SK-N-SH (cell line): ENCODE measurements around the gene MEX3A. TPM values are rescaled to one million over a fixed set of nuclear protein-coding genes. Genes with fewer than 3 reads are reported as not detected.

Experiments used
- CTCF ChIA-PET: fragments of 300-600, 350-600 bp; formaldehyde crosslinking; extraction: SDS; loops from one replicate; lab custom pipeline; 2021; lab: Yijun Ruan, JAX
- POLR2A ChIA-PET: fragments of 350-600 bp; sonication (Branson Sonifier 250); formaldehyde crosslinking; extraction: SDS; loops from one replicate; lab custom pipeline; 2020; ENCODE audit warnings: antibody characterized with exemption, inconsistent platforms; lab: Yijun Ruan, JAX
- DNase-seq: peaks from one replicate; pipeline ENCODE4 v3.0.0; 2012
- H2AFZ ChIP-seq: fragments of 200-600 bp; sonication (generic); 2 replicates; pipeline ENCODE4 v1.8.1; 2016; ENCODE audit warnings: antibody characterized with exemption, mild to moderate bottlenecking, low read depth
- H3F3A ChIP-seq: fragments of 200-600 bp; sonication (generic); replicated peaks from 2 replicates; pipeline ENCODE3; 2016; ENCODE audit warnings: antibody characterized with exemption, mild to moderate bottlenecking; ENCODE audit not compliant: insufficient read depth
- H3K27ac ChIP-seq, 2 experiments: fragments of 200-500 bp in 1 of 2; fragments of 200-600 bp in 1 of 2; sonication (Bioruptor generic) in 1 of 2; sonication (generic), shearing (Covaris generic) in 1 of 2; 2 replicates each; pipeline versions ENCODE4 v1.5.1 to v1.6.1; 2014 to 2016; ENCODE audit warnings: low read depth in 2 of 2, inconsistent platforms in 1 of 2, low read length in 1 of 2, mild to moderate bottlenecking in 1 of 2, mixed read lengths in 1 of 2
- H3K27me3 ChIP-seq: fragments of 200-600 bp; sonication (generic), shearing (Covaris generic); 2 replicates; pipeline ENCODE4 v1.6.1; 2016; ENCODE audit warnings: mixed run types; ENCODE audit not compliant: insufficient read depth
- H3K36me3 ChIP-seq, 2 experiments: fragments of 200-500 bp in 1 of 2; fragments of 200-600 bp in 1 of 2; sonication (Bioruptor generic) in 1 of 2; sonication (generic) in 1 of 2; replicated peaks in 1 of 2; 2 replicates each; pipeline versions ENCODE3 to v1.5.1; 2014 to 2016; ENCODE audit warnings: low read length in 1 of 2, mild to moderate bottlenecking in 1 of 2; ENCODE audit not compliant: insufficient read depth in 2 of 2, control insufficient read depth in 1 of 2
- H3K4me1 ChIP-seq, 2 experiments: fragments of 200-500 bp in 1 of 2; fragments of 200-600 bp in 1 of 2; sonication (Bioruptor generic) in 1 of 2; sonication (generic), shearing (Covaris generic) in 1 of 2; 2 replicates each; pipeline versions ENCODE4 v1.5.1 to v1.6.1; 2014 to 2016; ENCODE audit warnings: low read depth in 1 of 2, low read length in 1 of 2, mixed run types in 1 of 2; ENCODE audit not compliant: insufficient read depth in 2 of 2, control insufficient read depth in 1 of 2
- H3K4me2 ChIP-seq: fragments of 200-600 bp; sonication (generic), shearing (Covaris generic); 2 replicates; pipeline ENCODE4 v1.6.1; 2017; ENCODE audit warnings: mixed run types
- H3K4me3 ChIP-seq, 2 experiments: fragments of 200-500 bp in 1 of 2; fragments of 200-600 bp in 1 of 2; sonication (Bioruptor generic) in 1 of 2; sonication (generic), shearing (Covaris generic) in 1 of 2; 2 replicates each; pipeline versions ENCODE4 v1.5.1 to v1.8.1; 2014 to 2016; ENCODE audit warnings: low read depth in 2 of 2, inconsistent platforms in 1 of 2, low read length in 1 of 2, mild to moderate bottlenecking in 1 of 2, mixed read lengths in 1 of 2, moderate library complexity in 1 of 2
- H3K79me2 ChIP-seq: fragments of 200-600 bp; sonication (generic); 2 replicates; pipeline ENCODE4 v1.8.1; 2017; ENCODE audit warnings: mild to moderate bottlenecking; ENCODE audit not compliant: insufficient read depth
- H3K9ac ChIP-seq: fragments of 200-600 bp; sonication (generic); 2 replicates; pipeline ENCODE4 v1.6.1; 2017; ENCODE audit warnings: mixed run types
- H3K9me2 ChIP-seq: fragments of 200-600 bp; sonication (generic); 2 replicates; pipeline ENCODE4 v1.6.1; 2017; ENCODE audit warnings: mixed run types
- H3K9me3 ChIP-seq: fragments of 200-600 bp; sonication (generic); 2 replicates; pipeline ENCODE4 v1.6.1; 2017; ENCODE audit warnings: mixed run types, mild to moderate bottlenecking, moderate library complexity
- H4K20me1 ChIP-seq: fragments of 200-600 bp; sonication (generic); 2 replicates; pipeline ENCODE4 v1.6.1; 2017; ENCODE audit warnings: mild to moderate bottlenecking, mixed run types; ENCODE audit not compliant: insufficient read depth
- ELF1 ChIP-seq: IDR thresholded peaks from 2 replicates; pipeline ENCODE4 v1.4.0; 2012
- EP300 ChIP-seq, 2 experiments: IDR thresholded peaks; 2 replicates each; pipeline versions ENCODE4 v1.4.0 to v1.6.1; 2012; ENCODE audit warnings: borderline replicate concordance in 1 of 2, low read depth in 1 of 2, low read length in 1 of 2
- FOXJ3 ChIP-seq: sonication (generic); formaldehyde crosslinking; IDR thresholded peaks from 2 replicates; pipeline ENCODE4 v1.5.1; 2020; ENCODE audit warnings: mild to moderate bottlenecking, missing genetic modification reagents
- FOXM1 ChIP-seq: IDR thresholded peaks from 2 replicates; pipeline ENCODE4 v1.4.0; 2012; ENCODE audit warnings: low read depth, mild to moderate bottlenecking
- GABPA ChIP-seq: IDR thresholded peaks from 2 replicates; pipeline ENCODE4 v1.4.0; 2012; ENCODE audit warnings: low read depth, mild to moderate bottlenecking
- MXI1 ChIP-seq: IDR thresholded peaks from 2 replicates; pipeline ENCODE4 v1.6.1; 2012; ENCODE audit warnings: mild to moderate bottlenecking, low read depth, low read length, improper control_type of control experiment
- NFIC ChIP-seq: IDR thresholded peaks from 2 replicates; pipeline ENCODE4 v1.4.0; 2012; ENCODE audit warnings: borderline replicate concordance
- RAD21 ChIP-seq: IDR thresholded peaks from 2 replicates; pipeline ENCODE4 v1.6.1; 2012; ENCODE audit warnings: mild to moderate bottlenecking, low read length
- RCOR1 ChIP-seq: fragments of 150-350 bp; IDR thresholded peaks from 2 replicates; pipeline ENCODE4 v1.6.1; 2017; ENCODE audit warnings: antibody characterized with exemption, low read length
- RXRA ChIP-seq: IDR thresholded peaks from 2 replicates; pipeline ENCODE4 v1.4.0; 2012; ENCODE audit warnings: low read depth, mild to moderate bottlenecking, borderline replicate concordance
- SIN3A ChIP-seq: IDR thresholded peaks from 2 replicates; pipeline ENCODE4 v1.6.1; 2012; ENCODE audit warnings: low read depth, mild to moderate bottlenecking, low read length, moderate library complexity, borderline replicate concordance
- SMC3 ChIP-seq: IDR thresholded peaks from 2 replicates; pipeline ENCODE4 v1.6.1; 2012; ENCODE audit warnings: low read depth, low read length, improper control_type of control experiment
- TAF1 ChIP-seq: IDR thresholded peaks from 2 replicates; pipeline ENCODE4 v1.6.1; 2012; ENCODE audit warnings: low read depth, mild to moderate bottlenecking, low read length, moderate library complexity, borderline replicate concordance
- YY1 ChIP-seq: IDR thresholded peaks from 2 replicates; pipeline ENCODE4 v1.4.0; 2012; ENCODE audit warnings: low read depth, mild to moderate bottlenecking
- WGBS: methylation state at CpG from one replicate; pipeline ENCODE4 v1.1.6; 2017; ENCODE audit warnings: low lambda C conversion rate; 5-methylcytosine and 5-hydroxymethylcytosine counted together
- polyA plus RNA-seq, 3 experiments: library from polyadenylated mRNA; depleted of rRNA; stranded (reverse); fragments of >200 nt; gene quantifications; 2 replicates each; pipeline ENCODE4 v1.2.3, GENCODE V29; 2012
- TF ChIP-seq, protein P1 (sequence below): IDR thresholded peaks from 2 replicates; pipeline ENCODE4 v1.6.1; 2012; ENCODE audit warnings: mild to moderate bottlenecking, low read depth, low read length, moderate library complexity
- TF ChIP-seq, protein P2 (sequence below): IDR thresholded peaks from 2 replicates; pipeline ENCODE4 v1.4.0; 2012; ENCODE audit warnings: low read depth, borderline replicate concordance
- TF ChIP-seq, protein P3 (sequence below): fragments of 200-600 bp; sonication (generic); IDR thresholded peaks from 2 replicates; pipeline ENCODE4 v1.6.1; 2017; ENCODE audit warnings: antibody characterized with exemption, mild to moderate bottlenecking, moderate library complexity
- TF ChIP-seq, protein P4 (sequence below): IDR thresholded peaks from 2 replicates; pipeline ENCODE4; 2012
- TF ChIP-seq, protein P5 (sequence below): IDR thresholded peaks from 2 replicates; pipeline ENCODE4 v1.4.0; 2012; ENCODE audit warnings: low read depth, borderline replicate concordance

Gene MEX3A
- polyA plus RNA-seq, 1 of the 3 experiments (the other 2 are of a cell fraction), result 16.2 TPM

DNA sequence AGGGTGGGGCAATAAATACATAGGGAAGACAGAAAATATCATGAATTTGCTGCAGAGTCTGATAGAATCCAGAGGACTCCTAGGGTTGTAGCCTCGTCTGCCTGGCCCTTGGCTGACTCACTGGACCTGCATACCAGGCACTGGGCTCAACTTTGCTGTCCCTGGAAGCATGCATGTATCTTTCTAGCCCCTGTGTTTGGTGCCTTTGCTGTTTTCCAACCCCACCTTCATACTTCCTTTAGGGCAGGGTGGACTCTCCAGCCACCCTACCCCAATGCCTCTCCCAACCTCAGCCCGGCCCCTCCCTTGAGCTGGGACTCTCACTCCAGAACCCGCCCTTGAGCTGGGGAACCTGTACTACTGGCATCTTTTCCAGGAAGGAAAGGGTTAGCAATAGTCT is 20.1 kb downstream of the MEX3A start (continued):
- TF ChIP-seq, protein P1, sequence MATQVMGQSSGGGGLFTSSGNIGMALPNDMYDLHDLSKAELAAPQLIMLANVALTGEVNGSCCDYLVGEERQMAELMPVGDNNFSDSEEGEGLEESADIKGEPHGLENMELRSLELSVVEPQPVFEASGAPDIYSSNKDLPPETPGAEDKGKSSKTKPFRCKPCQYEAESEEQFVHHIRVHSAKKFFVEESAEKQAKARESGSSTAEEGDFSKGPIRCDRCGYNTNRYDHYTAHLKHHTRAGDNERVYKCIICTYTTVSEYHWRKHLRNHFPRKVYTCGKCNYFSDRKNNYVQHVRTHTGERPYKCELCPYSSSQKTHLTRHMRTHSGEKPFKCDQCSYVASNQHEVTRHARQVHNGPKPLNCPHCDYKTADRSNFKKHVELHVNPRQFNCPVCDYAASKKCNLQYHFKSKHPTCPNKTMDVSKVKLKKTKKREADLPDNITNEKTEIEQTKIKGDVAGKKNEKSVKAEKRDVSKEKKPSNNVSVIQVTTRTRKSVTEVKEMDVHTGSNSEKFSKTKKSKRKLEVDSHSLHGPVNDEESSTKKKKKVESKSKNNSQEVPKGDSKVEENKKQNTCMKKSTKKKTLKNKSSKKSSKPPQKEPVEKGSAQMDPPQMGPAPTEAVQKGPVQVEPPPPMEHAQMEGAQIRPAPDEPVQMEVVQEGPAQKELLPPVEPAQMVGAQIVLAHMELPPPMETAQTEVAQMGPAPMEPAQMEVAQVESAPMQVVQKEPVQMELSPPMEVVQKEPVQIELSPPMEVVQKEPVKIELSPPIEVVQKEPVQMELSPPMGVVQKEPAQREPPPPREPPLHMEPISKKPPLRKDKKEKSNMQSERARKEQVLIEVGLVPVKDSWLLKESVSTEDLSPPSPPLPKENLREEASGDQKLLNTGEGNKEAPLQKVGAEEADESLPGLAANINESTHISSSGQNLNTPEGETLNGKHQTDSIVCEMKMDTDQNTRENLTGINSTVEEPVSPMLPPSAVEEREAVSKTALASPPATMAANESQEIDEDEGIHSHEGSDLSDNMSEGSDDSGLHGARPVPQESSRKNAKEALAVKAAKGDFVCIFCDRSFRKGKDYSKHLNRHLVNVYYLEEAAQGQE, result no peak

DNA sequence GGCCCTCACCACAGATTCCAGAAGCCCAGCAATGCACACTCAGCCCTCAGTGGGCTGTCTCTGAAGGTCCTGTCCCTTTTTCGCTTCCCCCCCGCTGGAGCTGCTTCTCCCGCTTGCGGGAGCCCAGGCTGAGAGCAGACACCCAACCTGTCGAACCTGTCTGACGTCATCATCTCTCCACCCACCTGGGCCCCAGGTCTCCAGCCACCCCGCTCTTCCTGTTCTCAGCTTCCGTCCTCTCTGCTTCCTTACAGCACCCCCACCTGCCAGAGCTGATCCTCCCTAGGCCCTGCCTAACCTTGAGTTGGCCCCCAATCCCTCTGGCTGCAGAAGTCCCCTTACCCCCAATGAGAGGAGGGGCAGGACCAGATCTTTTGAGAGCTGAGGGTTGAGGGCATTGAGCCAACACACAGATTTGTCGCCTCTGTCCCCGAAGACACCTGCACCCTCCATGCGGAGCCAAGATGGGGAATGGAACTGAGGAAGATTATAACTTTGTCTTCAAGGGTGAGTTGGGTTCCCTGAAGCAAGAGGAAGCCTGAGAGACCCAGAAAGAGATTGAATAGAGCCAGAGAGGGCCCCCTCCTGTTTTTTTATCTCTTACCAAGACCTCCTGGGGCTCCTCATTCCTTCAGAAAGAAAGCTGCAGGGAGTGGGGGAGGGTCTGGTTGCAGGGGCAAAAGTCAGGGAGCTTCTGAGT is 21.2 kb downstream of the MEX3A start, which contains the start of gene RAB25:
Gene RAB25, plus strand, starts transcription at position 224 of the 700 bp plus-strand sequence. Its CDS starts 241 bp downstream, at position 465.
- Histone ChIP-seq H3K9ac (no peak within 1 kb of the TSS), H3K4me1 (peaks cover 0 to 8% of the 10 kb centered on the region in 2 experiments; a peak in 2 of 4 replicates), H3K9me2 (no peaks in the 10 kb centered on the region), H3K9me3 (no peaks in the 10 kb centered on the region), H3K4me3 (no peak within 1 kb of the TSS), H3K36me3 (peaks cover 2 to 12% of the 10 kb centered on the region in 2 experiments), H4K20me1 (no peaks in the 10 kb centered on the region), H2AFZ (no peak within 1 kb of the TSS), H3K27me3 (no peaks in the 10 kb centered on the region), H3K79me2 (peaks cover 8% of the 10 kb centered on the region), H3K4me2 (no peak within 1 kb of the TSS), H3K27ac (no peak within 1 kb of the TSS), H3F3A (peaks cover 3% of the 10 kb centered on the region)
- ChIA-PET CTCF (interaction anchor here (0.8 to 1.0 kb wide), 2 partner anchors 35 kb away, joined by 3 to 4 read pairs; no protein-coding TSS in a partner anchor), POLR2A (no interaction called here)
- no peak for TF ChIP-seq TAF1
- no peak for TF ChIP-seq MXI1
- TF ChIP-seq SIN3A, result no peak
- no peak for TF ChIP-seq FOXM1
- TF ChIP-seq ELF1, result no peak
- no peak for TF ChIP-seq YY1
- TF ChIP-seq RAD21, result no peak
- TF ChIP-seq FOXJ3, result no peak
- TF ChIP-seq, protein P2, sequence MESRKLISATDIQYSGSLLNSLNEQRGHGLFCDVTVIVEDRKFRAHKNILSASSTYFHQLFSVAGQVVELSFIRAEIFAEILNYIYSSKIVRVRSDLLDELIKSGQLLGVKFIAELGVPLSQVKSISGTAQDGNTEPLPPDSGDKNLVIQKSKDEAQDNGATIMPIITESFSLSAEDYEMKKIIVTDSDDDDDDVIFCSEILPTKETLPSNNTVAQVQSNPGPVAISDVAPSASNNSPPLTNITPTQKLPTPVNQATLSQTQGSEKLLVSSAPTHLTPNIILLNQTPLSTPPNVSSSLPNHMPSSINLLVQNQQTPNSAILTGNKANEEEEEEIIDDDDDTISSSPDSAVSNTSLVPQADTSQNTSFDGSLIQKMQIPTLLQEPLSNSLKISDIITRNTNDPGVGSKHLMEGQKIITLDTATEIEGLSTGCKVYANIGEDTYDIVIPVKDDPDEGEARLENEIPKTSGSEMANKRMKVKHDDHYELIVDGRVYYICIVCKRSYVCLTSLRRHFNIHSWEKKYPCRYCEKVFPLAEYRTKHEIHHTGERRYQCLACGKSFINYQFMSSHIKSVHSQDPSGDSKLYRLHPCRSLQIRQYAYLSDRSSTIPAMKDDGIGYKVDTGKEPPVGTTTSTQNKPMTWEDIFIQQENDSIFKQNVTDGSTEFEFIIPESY, result no peak
- TF ChIP-seq, protein P3, sequence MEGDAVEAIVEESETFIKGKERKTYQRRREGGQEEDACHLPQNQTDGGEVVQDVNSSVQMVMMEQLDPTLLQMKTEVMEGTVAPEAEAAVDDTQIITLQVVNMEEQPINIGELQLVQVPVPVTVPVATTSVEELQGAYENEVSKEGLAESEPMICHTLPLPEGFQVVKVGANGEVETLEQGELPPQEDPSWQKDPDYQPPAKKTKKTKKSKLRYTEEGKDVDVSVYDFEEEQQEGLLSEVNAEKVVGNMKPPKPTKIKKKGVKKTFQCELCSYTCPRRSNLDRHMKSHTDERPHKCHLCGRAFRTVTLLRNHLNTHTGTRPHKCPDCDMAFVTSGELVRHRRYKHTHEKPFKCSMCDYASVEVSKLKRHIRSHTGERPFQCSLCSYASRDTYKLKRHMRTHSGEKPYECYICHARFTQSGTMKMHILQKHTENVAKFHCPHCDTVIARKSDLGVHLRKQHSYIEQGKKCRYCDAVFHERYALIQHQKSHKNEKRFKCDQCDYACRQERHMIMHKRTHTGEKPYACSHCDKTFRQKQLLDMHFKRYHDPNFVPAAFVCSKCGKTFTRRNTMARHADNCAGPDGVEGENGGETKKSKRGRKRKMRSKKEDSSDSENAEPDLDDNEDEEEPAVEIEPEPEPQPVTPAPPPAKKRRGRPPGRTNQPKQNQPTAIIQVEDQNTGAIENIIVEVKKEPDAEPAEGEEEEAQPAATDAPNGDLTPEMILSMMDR, result no peak
- no peak for TF ChIP-seq EP300 (IDR thresholded peaks at IDR 0.05; ENCODE audit: borderline replicate concordance in 1 of 2, low read depth in 1 of 2, low read length in 1 of 2)
- TF ChIP-seq, protein P4, sequence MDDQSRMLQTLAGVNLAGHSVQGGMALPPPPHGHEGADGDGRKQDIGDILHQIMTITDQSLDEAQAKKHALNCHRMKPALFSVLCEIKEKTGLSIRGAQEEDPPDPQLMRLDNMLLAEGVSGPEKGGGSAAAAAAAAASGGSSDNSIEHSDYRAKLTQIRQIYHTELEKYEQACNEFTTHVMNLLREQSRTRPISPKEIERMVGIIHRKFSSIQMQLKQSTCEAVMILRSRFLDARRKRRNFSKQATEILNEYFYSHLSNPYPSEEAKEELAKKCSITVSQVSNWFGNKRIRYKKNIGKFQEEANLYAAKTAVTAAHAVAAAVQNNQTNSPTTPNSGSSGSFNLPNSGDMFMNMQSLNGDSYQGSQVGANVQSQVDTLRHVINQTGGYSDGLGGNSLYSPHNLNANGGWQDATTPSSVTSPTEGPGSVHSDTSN, result no peak
- TF ChIP-seq GABPA, result no peak
- no peak for TF ChIP-seq NFIC
- TF ChIP-seq, protein P5, sequence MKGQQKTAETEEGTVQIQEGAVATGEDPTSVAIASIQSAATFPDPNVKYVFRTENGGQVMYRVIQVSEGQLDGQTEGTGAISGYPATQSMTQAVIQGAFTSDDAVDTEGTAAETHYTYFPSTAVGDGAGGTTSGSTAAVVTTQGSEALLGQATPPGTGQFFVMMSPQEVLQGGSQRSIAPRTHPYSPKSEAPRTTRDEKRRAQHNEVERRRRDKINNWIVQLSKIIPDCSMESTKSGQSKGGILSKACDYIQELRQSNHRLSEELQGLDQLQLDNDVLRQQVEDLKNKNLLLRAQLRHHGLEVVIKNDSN, result no peak
- no peak for TF ChIP-seq SMC3
- no peak for TF ChIP-seq RXRA
- no peak for TF ChIP-seq RCOR1
- 83% methylated on average over 11 of the region's 11 CpGs for WGBS
- no peak for DNase-seq
